Transverse colon (tissue), 4 donors: ENCODE measurements around the gene RAC2. TPM values are rescaled to one million over a fixed set of nuclear protein-coding genes. Genes with fewer than 3 reads are reported as not detected.
A peak's percentile ranks its signal among the peaks of the same experiment; 100 is the strongest.

Source experiments
- DNase-seq: peaks from one replicate; pipeline ENCODE4 v3.0.0-alpha.2; 2019
- H3K27ac ChIP-seq, 4 donors: fragments of 200-600 bp; sonication (generic); 2 replicates each; pipeline ENCODE4 v1.5.1; 2016 to 2018; ENCODE audit warnings: inconsistent platforms in 4 of 4
- H3K27me3 ChIP-seq: fragments of 200-600 bp; sonication (generic); 2 replicates; pipeline ENCODE4 v1.5.1; 2017; ENCODE audit warnings: inconsistent platforms
- H3K36me3 ChIP-seq, 4 donors: fragments of 200-600 bp; sonication (generic); 2 replicates each; pipeline ENCODE4 v1.5.1; 2017 to 2019; ENCODE audit warnings: inconsistent platforms in 4 of 4
- H3K4me1 ChIP-seq, 4 donors: fragments of 200-600 bp; sonication (generic); 2 replicates each; pipeline ENCODE4 v1.5.1; 2017 to 2020; ENCODE audit warnings: inconsistent platforms in 4 of 4
- H3K4me3 ChIP-seq, 4 donors: fragments of 200-600 bp; sonication (generic); 1 replicate in 1 of 4; 2 replicates in 3 of 4; pipeline versions ENCODE4 v1.5.1 to v1.6.1; 2017 to 2019; ENCODE audit warnings: inconsistent platforms in 4 of 4
- H3K9me3 ChIP-seq, 2 donors: fragments of 200-600 bp; sonication (generic); 2 replicates each; pipeline ENCODE4 v1.5.1; 2017 to 2019; ENCODE audit warnings: inconsistent platforms in 2 of 2
- CTCF ChIP-seq, 5 experiments: fragments of 200-600 bp in 3 of 5; fragments of 450-650 bp in 2 of 5; sonication (generic) in 3 of 5; IDR thresholded peaks; 1 replicate in 2 of 5; 2 replicates in 3 of 5; pipeline ENCODE4 v1.5.1; 2016 to 2017; ENCODE audit warnings: antibody characterized with exemption in 5 of 5, inconsistent platforms in 3 of 5, mild to moderate bottlenecking in 2 of 5, moderate library complexity in 1 of 5
- EP300 ChIP-seq: sonication (generic); formaldehyde crosslinking; IDR thresholded peaks from one replicate; pipeline ENCODE4 v1.6.1; 2017; ENCODE audit warnings: antibody characterized with exemption, low read depth
- POLR2A ChIP-seq: fragments of 450-650 bp; IDR thresholded peaks from one replicate; pipeline ENCODE4 v1.6.1; 2016; ENCODE audit warnings: antibody characterized with exemption, mild to moderate bottlenecking, moderate library complexity
- POLR2AphosphoS5 ChIP-seq, 3 donors: sonication (generic); formaldehyde crosslinking; IDR thresholded peaks; one replicate each; pipeline ENCODE4 v1.6.1; 2016; ENCODE audit warnings: antibody characterized with exemption in 3 of 3
- WGBS, 2 donors: methylation state at CpG; one replicate each; pipeline ENCODE4 v1.1.5; 2018; ENCODE audit warnings: low coverage in 1 of 2; 5-methylcytosine and 5-hydroxymethylcytosine counted together
- in situ Hi-C, 4 donors: fragments of 200-750 bp; cut with MboI; loops; one replicate each; pipeline versions ENCODE4 v1.15.0 to v1.15.1; 2017; ENCODE audit warnings: low sequenced_read_pairs in 3 of 4, low pct_ligation_motif_present in 1 of 4, low pct_unique_long_range_greater_than_20kb in 1 of 4
- intact Hi-C: fragments of 100-400 bp; cut with DNase I; formaldehyde crosslinking; loops from one replicate; pipeline ENCODE4 v1.15.1; 2023; ENCODE audit warnings: low total_unique reads
- total RNA-seq, 4 donors: library from RNA; depleted of rRNA; stranded (reverse); fragments of >200 nt; gene quantifications; one replicate each; pipeline ENCODE4 v1.1.0, GENCODE V29; 2016

Gene RAC2
- total RNA-seq, 4 donors from 2014 or later = 5.2 to 36.3 (median 24.0) TPM

DNA sequence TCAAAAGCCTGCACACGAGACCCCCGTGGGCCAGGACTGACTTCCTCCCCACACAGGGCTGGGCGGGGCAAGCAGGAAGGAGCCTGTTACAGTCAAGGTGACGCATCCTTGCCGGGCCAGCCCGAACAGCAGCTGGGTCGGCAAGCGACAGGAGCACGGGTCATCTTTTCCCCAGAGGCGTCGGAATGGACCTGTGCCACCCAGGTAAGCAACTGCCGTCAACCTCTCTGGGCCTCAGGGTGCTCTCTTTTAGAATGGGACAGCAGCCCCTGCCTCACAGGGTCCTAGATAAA is 38.3 kb upstream of the RAC2 start, which contains the start of gene CYTH4:
CYTH4 (plus strand) TSS at position 124 of the 293 bp plus-strand sequence; CDS start at position 186, 62 bp downstream.
- H3K4me3 ChIP-seq = peak within 1 kb of the TSS; percentile 12 to 52 (median 28)
- 18% methylated on average over 12 of the region's 12 CpGs; no CpG with 5 or more reads in 1 of the 2 donors for WGBS, 2 donors
- peak within 1 kb of the TSS; percentile 73 to 82 (median 79) for H3K27ac ChIP-seq
- DNase-seq = peak; percentile 80
- in situ Hi-C loops = no loop called here
- H3K9me3 ChIP-seq = no peaks in the 10 kb centered on the region
- H3K4me1 ChIP-seq = no peaks in the 10 kb centered on the region
- no peaks in the 10 kb centered on the region for H3K36me3 ChIP-seq
- intact Hi-C loops = no loop called here
- TF ChIP-seq POLR2AphosphoS5 (IDR thresholded peaks at IDR 0.05) = peak; percentile 23 to 69 (median 60)
- no peak for TF ChIP-seq CTCF (IDR thresholded peaks at IDR 0.05)
- TF ChIP-seq EP300 = no peak
- TF ChIP-seq POLR2A = peak; percentile 50
- H3K27me3 ChIP-seq = peaks cover 33% of the 10 kb centered on the region

DNA sequence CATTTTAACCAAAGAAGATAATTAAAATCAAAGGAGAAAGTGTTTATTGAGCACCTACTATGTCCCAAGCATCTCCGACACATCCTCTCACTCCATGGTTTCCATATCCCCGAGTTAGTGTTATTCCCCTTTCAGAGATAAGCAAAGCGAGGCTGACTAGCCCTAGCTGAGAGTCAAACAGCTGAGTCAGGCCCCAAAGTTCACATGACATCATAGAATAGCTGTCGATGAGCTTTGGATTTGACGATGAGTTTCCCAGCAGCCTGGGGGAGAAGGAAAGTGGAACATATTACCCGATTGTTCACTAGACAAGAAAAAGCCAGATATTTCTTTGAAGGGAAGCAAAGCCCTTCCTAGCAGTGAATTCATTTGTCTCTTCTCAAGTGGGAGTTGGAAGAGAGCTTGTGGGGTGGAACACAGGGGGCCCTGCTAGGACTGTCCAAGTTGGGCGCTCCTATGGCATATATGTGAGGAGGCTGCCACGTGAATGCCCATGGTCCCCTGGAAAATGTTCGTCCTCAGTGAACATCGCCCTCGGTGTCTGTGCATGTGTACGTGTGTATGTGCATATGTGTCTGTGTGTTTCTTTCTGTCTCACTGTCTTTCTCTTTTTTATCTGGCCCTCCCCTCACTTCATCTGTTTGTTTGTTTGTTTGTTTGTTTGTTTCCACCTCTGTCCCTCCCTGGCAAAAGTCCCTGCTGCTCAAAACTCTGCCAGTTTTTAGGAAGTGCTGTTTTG is 37.7 kb upstream of the RAC2 start:
- Histone ChIP-seq H3K27me3 (peaks cover 34% of the 10 kb centered on the region), H3K27ac (peak overlapping the region; percentile 73 to 82 (median 79)), H3K36me3 (no peaks in the 10 kb centered on the region), H3K4me1 (no peaks in the 10 kb centered on the region), H3K9me3 (no peaks in the 10 kb centered on the region), H3K4me3 (peak overlapping the region in 1 of 4 donors; percentile 52)
- TF ChIP-seq POLR2A (no peak), EP300 (no peak), CTCF (IDR thresholded peaks at IDR 0.05) (no peak), POLR2AphosphoS5 (IDR thresholded peaks at IDR 0.05) (no peak)
- intact Hi-C loops (no loop called here), in situ Hi-C loops (no loop called here)
- DNase-seq = no peak
- WGBS, 2 donors = 72 to 81% methylated on average over 3 to 12 of the region's 12 CpGs

- no peak for DNase-seq
- in situ Hi-C loops (no loop called here), intact Hi-C loops (no loop called here)
- no peaks in the 10 kb centered on the region for H3K36me3 ChIP-seq
- no peaks in the 10 kb centered on the region for H3K4me1 ChIP-seq
- H3K4me3 ChIP-seq = no peak overlapping the region
- TF ChIP-seq EP300 (no peak), POLR2A (no peak), POLR2AphosphoS5 (IDR thresholded peaks at IDR 0.05) (no peak), CTCF (IDR thresholded peaks at IDR 0.05) (no peak)
- H3K9me3 ChIP-seq = no peaks in the 10 kb centered on the region
- H3K27me3 ChIP-seq = peaks cover 34% of the 10 kb centered on the region
- 92% methylated on average over 7 of the region's 7 CpGs; no CpG with 5 or more reads in 1 of the 2 donors for WGBS, 2 donors
- no peak overlapping the region for H3K27ac ChIP-seq
Measured at GRCh38 chr22:37281195-37281594, 37.1 kb upstream of the RAC2 start.

GRCh38 chr22:37280718-37281117 is 36.6 kb upstream of the RAC2 start:
- no peaks in the 10 kb centered on the region for H3K36me3 ChIP-seq
- no peak for TF ChIP-seq EP300
- TF ChIP-seq POLR2A = no peak
- no peak for TF ChIP-seq POLR2AphosphoS5 (IDR thresholded peaks at IDR 0.05)
- no peak for TF ChIP-seq CTCF (IDR thresholded peaks at IDR 0.05)
- WGBS, 2 donors = 88 to 94% methylated on average over 2 to 5 of the region's 5 CpGs
- H3K4me3 ChIP-seq = no peak overlapping the region
- no peak overlapping the region for H3K27ac ChIP-seq
- intact Hi-C loops (no loop called here), in situ Hi-C loops (no loop called here)
- no peaks in the 10 kb centered on the region for H3K4me1 ChIP-seq
- DNase-seq = no peak
- peaks cover 34% of the 10 kb centered on the region for H3K27me3 ChIP-seq
- no peaks in the 10 kb centered on the region for H3K9me3 ChIP-seq
